CD4-positive, CD25-positive, alpha-beta regulatory T cell (primary cell): ENCODE results near the gene DPYD. TPM values are rescaled to one million over a fixed set of nuclear protein-coding genes. Genes with fewer than 3 reads are reported as not detected.

ENCODE experiments used
- ATAC-seq, 2 donors: fragments of 150-1000 bp; cut with Tn5 transposase; one replicate each; pipeline ENCODE4 v1.10.0; 2021; ENCODE audit warnings: low read depth in 2 of 2, moderate number of reproducible peaks in 2 of 2, moderate library complexity in 1 of 2
- DNase-seq, 3 donors: peaks; one replicate each; pipeline versions ENCODE4 v3.0.0 to v3.0.0-alpha.2; 2012 to 2022; ENCODE audit warnings: mixed read lengths in 1 of 3
- H3K27ac ChIP-seq: one replicate; pipeline ENCODE4 v1.7.0; 2013; ENCODE audit warnings: mild to moderate bottlenecking, low read length; ENCODE audit not compliant: insufficient read depth, poor library complexity, severe bottlenecking
- H3K27me3 ChIP-seq: one replicate; pipeline ENCODE4 v1.7.0; 2013; ENCODE audit warnings: low read length; ENCODE audit not compliant: control insufficient read depth, insufficient read depth
- H3K36me3 ChIP-seq: one replicate; pipeline ENCODE4 v1.7.0; 2013; ENCODE audit warnings: mild to moderate bottlenecking, low read length, moderate library complexity; ENCODE audit not compliant: control insufficient read depth, insufficient read depth
- H3K4me1 ChIP-seq: 2 replicates; pipeline ENCODE4 v1.7.0; 2013; ENCODE audit warnings: mild to moderate bottlenecking, low read length; ENCODE audit not compliant: insufficient read depth, control insufficient read depth, poor library complexity, severe bottlenecking
- H3K4me3 ChIP-seq: one replicate; pipeline ENCODE4 v1.7.0; 2013; ENCODE audit warnings: low read depth, mild to moderate bottlenecking, low read length, moderate library complexity
- H3K9me3 ChIP-seq, 2 experiments: 1 replicate in 1 of 2; 2 replicates in 1 of 2; pipeline ENCODE4 v1.7.0; 2013; ENCODE audit warnings: low read length in 2 of 2, mild to moderate bottlenecking in 1 of 2, moderate library complexity in 1 of 2; ENCODE audit not compliant: control insufficient read depth in 2 of 2
- H3K27ac Mint-ChIP-seq, 3 donors: one replicate each; pipeline ENCODE4 v1.8.0; 2020 to 2022; ENCODE audit warnings: mild to moderate bottlenecking in 3 of 3, mixed read lengths in 3 of 3, moderate library complexity in 2 of 3
- H3K27me3 Mint-ChIP-seq: one replicate; pipeline ENCODE4 v1.8.0; 2022; ENCODE audit warnings: mild to moderate bottlenecking, mixed read lengths
- H3K36me3 Mint-ChIP-seq: one replicate; pipeline ENCODE4 v1.8.0; 2020; ENCODE audit warnings: mixed read lengths
- H3K4me1 Mint-ChIP-seq, 4 donors: one replicate each; pipeline ENCODE4 v1.8.0; 2020 to 2022; ENCODE audit warnings: mixed read lengths in 4 of 4, mild to moderate bottlenecking in 1 of 4
- H3K4me3 Mint-ChIP-seq, 4 donors: one replicate each; pipeline ENCODE4 v1.8.0; 2020 to 2022; ENCODE audit warnings: mild to moderate bottlenecking in 4 of 4, mixed read lengths in 4 of 4, moderate library complexity in 3 of 4
- H3K9me3 Mint-ChIP-seq, 7 donors: one replicate each; pipeline ENCODE4 v1.8.0; 2020 to 2022; ENCODE audit warnings: mixed read lengths in 7 of 7, mild to moderate bottlenecking in 3 of 7, moderate library complexity in 2 of 7
- polyA plus RNA-seq, 4 donors: library from polyadenylated mRNA; unstranded; fragments of 300-500 nt; fragmentation: Illumina TruSeq; gene quantifications; one replicate each; pipeline ENCODE4 v1.2.3, GENCODE V29; 2021
- total RNA-seq: library from RNA; stranded (reverse); gene quantifications from one replicate; pipeline ENCODE4 v1.2.3, GENCODE V29; 2022

DPYD gene
- total and polyA plus RNA-seq, 5 donors from 2014 or later = 47.6 to 87.3 (median 55.2) TPM

DNA sequence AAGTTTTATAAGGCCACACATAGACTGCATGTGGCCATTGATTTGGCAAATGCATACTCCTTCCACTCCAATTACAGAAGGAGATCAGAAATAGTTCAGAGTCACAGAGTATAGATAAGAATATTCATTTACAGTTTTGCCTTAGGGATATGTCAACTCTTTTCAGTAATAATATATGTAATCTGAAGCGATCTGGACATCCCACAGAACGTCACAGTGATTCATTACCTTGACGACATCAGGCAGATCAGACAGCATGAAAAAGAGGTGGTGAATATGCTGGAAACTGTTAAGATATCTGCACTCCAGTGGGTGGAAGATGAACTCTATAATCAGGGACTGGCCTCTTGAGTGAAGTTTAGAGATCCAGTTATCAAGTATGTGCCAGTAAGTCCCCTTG is 240.4 kb downstream of the DPYD start:
- H3K4me3 ChIP-seq = no peak overlapping the region
- no peak overlapping the region for H3K27ac ChIP-seq
- Mint-ChIP-seq H3K4me1 (peaks cover 0 to 9% (median 4%) of the 10 kb centered on the region in 4 donors), H3K36me3 (peaks cover 50% of the 10 kb centered on the region), H3K9me3 (peaks cover 0 to 4% (median 0%) of the 10 kb centered on the region in 7 donors), H3K27me3 (no peaks in the 10 kb centered on the region), H3K27ac (no peak overlapping the region), H3K4me3 (no peak overlapping the region)
- H3K4me1 ChIP-seq = no peaks in the 10 kb centered on the region
- no peaks in the 10 kb centered on the region for H3K9me3 ChIP-seq
- peaks cover 24% of the 10 kb centered on the region for H3K36me3 ChIP-seq
- no peak for DNase-seq
- H3K27me3 ChIP-seq = no peaks in the 10 kb centered on the region
- no peak for ATAC-seq

DNA sequence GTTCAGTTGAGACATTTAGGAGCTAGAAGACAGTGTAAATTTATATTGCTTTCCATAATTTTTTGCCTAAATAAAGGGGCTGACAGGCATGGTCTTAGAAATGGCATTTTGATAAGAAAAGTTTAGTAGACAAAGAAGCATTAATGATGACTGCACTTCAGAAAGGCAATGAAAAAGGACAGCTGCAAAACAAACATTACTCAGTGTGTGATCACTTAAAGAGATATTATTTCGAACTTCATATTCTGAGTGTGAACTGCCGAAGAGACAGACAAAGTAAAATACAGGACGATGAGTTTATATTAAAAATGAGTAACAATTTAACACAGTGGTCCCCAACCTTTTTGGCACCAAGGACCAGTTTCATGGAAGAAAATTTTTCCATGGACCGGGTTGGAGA is 243.1 kb downstream of the DPYD start:
- no peak overlapping the region for H3K4me3 Mint-ChIP-seq
- no peak for ATAC-seq
- H3K27ac Mint-ChIP-seq = no peak overlapping the region
- Histone ChIP-seq H3K36me3 (peaks cover 30% of the 10 kb centered on the region), H3K27me3 (no peaks in the 10 kb centered on the region), H3K4me1 (no peaks in the 10 kb centered on the region), H3K27ac (no peak overlapping the region), H3K9me3 (no peaks in the 10 kb centered on the region), H3K4me3 (no peak overlapping the region)
- H3K27me3 Mint-ChIP-seq = no peaks in the 10 kb centered on the region
- H3K9me3 Mint-ChIP-seq = peaks cover 0 to 4% (median 0%) of the 10 kb centered on the region in 7 donors
- H3K36me3 Mint-ChIP-seq = peaks cover 60% of the 10 kb centered on the region
- DNase-seq = no peak
- H3K4me1 Mint-ChIP-seq = peaks cover 0 to 11% (median 0%) of the 10 kb centered on the region in 4 donors

DNA sequence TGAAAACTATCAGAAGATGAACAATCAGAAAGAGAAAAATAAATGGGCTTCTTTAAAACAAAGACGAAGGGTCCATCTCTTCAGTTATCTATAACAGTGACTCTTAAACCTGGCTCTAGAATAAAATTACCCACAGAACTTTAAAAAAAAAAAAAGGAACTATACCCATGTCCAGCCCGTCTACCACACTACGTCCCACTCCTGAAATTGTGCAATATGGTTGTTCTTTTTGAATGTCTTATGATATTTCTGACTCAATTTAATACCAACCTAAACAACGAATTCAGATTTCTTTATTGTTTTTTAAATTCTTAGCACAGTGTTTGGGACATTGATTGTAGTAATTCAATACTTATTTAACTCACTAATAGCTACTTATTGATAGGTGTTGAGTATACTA is 246.3 kb downstream of the DPYD start:
- Histone ChIP-seq H3K27me3 (no peaks in the 10 kb centered on the region), H3K4me1 (no peaks in the 10 kb centered on the region), H3K9me3 (peaks cover 0 to 4% of the 10 kb centered on the region in 2 experiments), H3K36me3 (peaks cover 29% of the 10 kb centered on the region), H3K4me3 (no peak overlapping the region), H3K27ac (no peak overlapping the region)
- no peak for DNase-seq
- Mint-ChIP-seq H3K9me3 (peaks cover 0 to 4% (median 3%) of the 10 kb centered on the region in 7 donors), H3K27me3 (no peaks in the 10 kb centered on the region), H3K4me1 (peaks cover 0 to 6% (median 0%) of the 10 kb centered on the region in 4 donors), H3K4me3 (no peak overlapping the region), H3K36me3 (peaks cover 68% of the 10 kb centered on the region), H3K27ac (no peak overlapping the region)
- ATAC-seq = no peak

DNA sequence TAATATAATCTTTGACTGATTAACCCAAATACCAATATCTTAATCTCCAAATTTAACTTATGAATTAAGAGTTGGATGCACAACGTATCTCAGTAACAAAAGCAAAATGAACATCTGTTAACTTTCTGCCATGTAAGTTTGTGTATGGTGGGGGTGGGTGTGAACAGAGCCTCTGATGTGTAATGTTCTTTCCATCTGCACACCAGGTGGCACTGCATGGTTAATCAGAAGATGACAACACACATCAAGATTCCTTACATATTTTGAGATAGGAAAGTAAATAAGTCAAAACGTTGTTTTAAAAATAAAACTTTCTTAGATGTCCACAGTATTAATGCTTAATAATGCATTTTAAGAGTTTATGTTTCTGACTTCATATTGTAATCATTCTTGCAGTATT is 251.9 kb downstream of the DPYD start:
- Mint-ChIP-seq H3K27ac (no peak overlapping the region), H3K4me1 (peaks cover 0 to 3% (median 0%) of the 10 kb centered on the region in 4 donors), H3K36me3 (peaks cover 41% of the 10 kb centered on the region), H3K9me3 (peaks cover 0 to 4% (median 0%) of the 10 kb centered on the region in 7 donors), H3K27me3 (no peaks in the 10 kb centered on the region), H3K4me3 (no peak overlapping the region)
- Histone ChIP-seq H3K4me3 (no peak overlapping the region), H3K9me3 (peaks cover 0 to 4% of the 10 kb centered on the region in 2 experiments), H3K36me3 (peaks cover 6% of the 10 kb centered on the region), H3K27ac (no peak overlapping the region), H3K4me1 (no peaks in the 10 kb centered on the region), H3K27me3 (no peaks in the 10 kb centered on the region)
- ATAC-seq (no peak), DNase-seq (peak in 1 of 3 donors; percentile 29)

DNA sequence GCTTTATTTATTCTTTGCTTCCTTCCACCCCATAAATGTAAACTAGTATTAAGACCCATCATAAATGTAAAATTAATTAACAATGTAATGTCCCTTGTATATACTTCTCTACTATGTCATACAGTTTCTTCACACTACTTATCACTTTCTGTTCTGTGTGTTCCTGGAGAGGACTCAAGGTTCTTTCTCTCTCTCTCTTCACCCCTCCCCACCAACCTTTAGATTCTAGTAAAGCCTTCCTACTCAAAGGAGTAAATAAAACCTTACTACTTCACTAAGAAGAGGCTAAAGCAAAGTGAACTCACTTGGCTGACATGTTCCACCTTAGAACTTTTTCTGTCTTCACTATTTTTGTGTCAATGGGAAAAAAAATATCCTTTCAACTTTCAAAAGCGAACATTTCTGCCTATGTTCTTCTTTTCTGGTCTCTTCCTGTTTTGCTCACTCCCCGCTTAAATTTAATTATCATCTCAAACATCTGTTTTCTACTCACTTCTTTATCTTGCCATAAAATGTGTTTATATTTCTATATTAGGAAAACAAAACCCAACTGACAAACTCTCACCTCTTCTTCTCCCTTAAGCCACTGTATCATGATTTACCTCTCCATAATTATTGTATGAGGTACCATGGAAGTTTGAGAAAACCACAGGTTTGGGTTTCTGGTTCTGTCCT is 260.3 kb downstream of the DPYD start:
- Mint-ChIP-seq H3K4me1 (peaks cover 10 to 15% (median 13%) of the 10 kb centered on the region in 4 donors), H3K27me3 (no peaks in the 10 kb centered on the region), H3K36me3 (peaks cover 14% of the 10 kb centered on the region), H3K9me3 (peaks cover 0 to 3% (median 0%) of the 10 kb centered on the region in 7 donors), H3K27ac (no peak overlapping the region), H3K4me3 (no peak overlapping the region)
- no peak for ATAC-seq
- no peak overlapping the region for H3K27ac ChIP-seq
- no peaks in the 10 kb centered on the region for H3K4me1 ChIP-seq
- peak in 1 of 3 donors; percentile 10 for DNase-seq
- H3K27me3 ChIP-seq = no peaks in the 10 kb centered on the region
- no peaks in the 10 kb centered on the region for H3K9me3 ChIP-seq
- H3K36me3 ChIP-seq = no peaks in the 10 kb centered on the region
- H3K4me3 ChIP-seq = no peak overlapping the region

DNA sequence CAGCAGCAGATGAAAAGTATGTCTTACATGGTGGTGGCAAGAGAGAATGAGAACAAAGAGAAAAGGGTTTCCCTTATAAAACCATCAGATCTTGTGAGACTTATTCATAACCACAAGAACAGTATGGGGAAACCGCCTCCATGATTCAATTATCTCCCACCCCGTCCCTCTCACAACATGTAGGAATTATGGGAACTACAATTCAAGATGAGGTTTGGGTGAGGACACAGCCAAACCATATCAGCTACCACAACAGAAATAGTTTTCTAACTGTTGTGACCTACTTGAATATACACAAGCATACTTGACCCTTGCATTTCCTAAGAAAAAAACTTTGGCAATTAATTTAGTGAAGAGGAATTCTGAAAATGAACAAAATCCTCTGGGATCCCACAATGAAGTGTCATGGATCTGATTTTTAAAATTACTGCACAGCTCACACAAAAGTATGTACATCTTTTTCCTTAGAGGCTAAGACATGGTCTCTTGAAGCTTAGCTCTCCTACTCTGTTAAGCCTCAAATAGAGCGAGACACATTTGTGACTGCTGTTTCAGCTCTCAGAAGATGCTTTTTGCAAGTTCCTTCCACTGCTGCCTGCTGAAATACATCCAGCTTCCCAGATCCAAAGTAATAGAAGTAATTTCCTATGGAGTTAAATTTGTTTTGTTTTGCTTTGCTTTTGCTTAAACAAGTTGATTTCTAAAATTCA is 265.8 kb downstream of the DPYD start:
- no peak for DNase-seq
- H3K9me3 Mint-ChIP-seq = peaks cover 0 to 1% (median 0%) of the 10 kb centered on the region in 7 donors
- Histone ChIP-seq H3K9me3 (no peaks in the 10 kb centered on the region), H3K36me3 (peaks cover 4% of the 10 kb centered on the region), H3K27me3 (no peaks in the 10 kb centered on the region), H3K4me1 (no peaks in the 10 kb centered on the region), H3K4me3 (no peak overlapping the region), H3K27ac (no peak overlapping the region)
- H3K27me3 Mint-ChIP-seq = no peaks in the 10 kb centered on the region
- H3K4me1 Mint-ChIP-seq = peaks cover 5 to 9% (median 8%) of the 10 kb centered on the region in 4 donors
- no peak overlapping the region for H3K4me3 Mint-ChIP-seq
- H3K27ac Mint-ChIP-seq = no peak overlapping the region
- H3K36me3 Mint-ChIP-seq = peaks cover 22% of the 10 kb centered on the region
- ATAC-seq = no peak

DNA sequence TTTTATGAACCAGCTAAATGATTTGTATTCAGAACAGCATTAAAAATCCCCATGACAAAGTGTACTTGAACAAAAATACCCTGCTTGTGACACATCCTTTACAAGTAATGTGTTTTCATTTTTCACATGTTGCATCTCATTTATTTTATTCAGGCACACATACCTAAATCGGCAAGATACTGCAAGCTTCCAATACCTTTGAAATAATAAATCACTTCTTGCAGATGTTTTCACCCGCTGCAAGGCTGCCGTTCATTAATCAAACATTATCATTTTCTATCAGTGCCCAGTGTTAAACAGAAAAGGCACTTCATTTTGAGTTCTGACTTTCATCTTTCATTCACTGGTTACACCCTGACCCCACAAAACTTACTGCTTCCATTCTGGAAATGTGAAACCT is 269.6 kb downstream of the DPYD start:
- ATAC-seq = no peak
- Mint-ChIP-seq H3K27me3 (no peaks in the 10 kb centered on the region), H3K4me3 (no peak overlapping the region), H3K4me1 (peaks cover 5 to 9% (median 6%) of the 10 kb centered on the region in 4 donors), H3K9me3 (peaks cover 0 to 17% (median 1%) of the 10 kb centered on the region in 7 donors), H3K36me3 (peaks cover 41% of the 10 kb centered on the region), H3K27ac (no peak overlapping the region)
- Histone ChIP-seq H3K27ac (no peak overlapping the region), H3K4me3 (no peak overlapping the region), H3K27me3 (no peaks in the 10 kb centered on the region), H3K36me3 (peaks cover 4% of the 10 kb centered on the region), H3K9me3 (peaks cover 8% of the 10 kb centered on the region in 2 experiments), H3K4me1 (no peaks in the 10 kb centered on the region)
- no peak for DNase-seq
